Activated T-cell treated with anti-CD3 and anti-CD28 coated beads, Interleukin-2, amount 50 U/mL, for 72 hours (primary cell): ENCODE measurements around the gene PRKN. TPM values are rescaled to one million over a fixed set of nuclear protein-coding genes. Genes with fewer than 3 reads are reported as not detected.

Source experiments
- ATAC-seq, 2 donors: fragments of 150-1000 bp; cut with Tn5 transposase; replicated peaks in 1 of 2; 2 replicates each; pipeline ENCODE4 v1.10.0; 2021; ENCODE audit warnings: moderate library complexity in 2 of 2, mild to moderate bottlenecking in 1 of 2
- DNase-seq, 2 donors: peaks; one replicate each; pipeline ENCODE4 v3.0.0; 2021 to 2022; ENCODE audit warnings: mixed read lengths in 1 of 2
- H3K27ac Mint-ChIP-seq: one replicate; pipeline ENCODE4 v1.8.0; 2022; ENCODE audit warnings: mild to moderate bottlenecking, moderate library complexity, mixed read lengths
- H3K27me3 Mint-ChIP-seq: one replicate; pipeline ENCODE4 v1.8.0; 2022; ENCODE audit warnings: low read depth, mixed read lengths
- H3K36me3 Mint-ChIP-seq, 2 donors: one replicate each; pipeline ENCODE4 v1.8.0; 2022; ENCODE audit warnings: mixed read lengths in 2 of 2, mild to moderate bottlenecking in 1 of 2; ENCODE audit not compliant: insufficient read depth in 2 of 2
- H3K4me1 Mint-ChIP-seq: one replicate; pipeline ENCODE4 v1.8.0; 2022; ENCODE audit warnings: low read depth, mixed read lengths
- H3K4me3 Mint-ChIP-seq, 2 donors: one replicate each; pipeline ENCODE4 v1.8.0; 2022; ENCODE audit warnings: mild to moderate bottlenecking in 2 of 2, mixed read lengths in 2 of 2, moderate library complexity in 2 of 2
- H3K9me3 Mint-ChIP-seq, 2 donors: one replicate each; pipeline ENCODE4 v1.8.0; 2022; ENCODE audit warnings: mixed read lengths in 2 of 2
- total RNA-seq, 2 donors: library from RNA; stranded (reverse); gene quantifications; one replicate each; pipeline ENCODE4 v1.2.3, GENCODE V29; 2022

Gene PRKN
- total RNA-seq, 2 donors from 2014 or later = 2.5 to 2.8 TPM

DNA sequence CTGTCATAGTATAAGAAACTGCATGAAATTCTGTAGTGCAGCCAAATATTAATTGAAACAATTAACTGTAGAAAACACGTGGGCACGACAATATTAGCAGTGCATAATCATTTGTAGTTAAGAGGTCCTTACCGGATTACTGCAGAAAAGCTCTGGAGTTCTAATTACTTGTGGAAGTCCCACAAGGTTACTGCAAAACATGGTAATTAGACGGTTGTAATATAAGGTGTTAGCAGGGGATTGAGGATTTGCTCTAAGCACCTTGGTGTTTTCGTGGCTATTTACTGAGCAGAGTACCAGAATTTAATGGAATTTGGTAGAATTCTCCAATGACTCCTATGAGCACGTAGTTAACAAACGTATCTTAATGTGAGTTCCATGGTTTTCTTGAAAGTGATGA, 980.1 kb downstream of the PRKN start:
- DNase-seq = no peak
- H3K4me3 Mint-ChIP-seq = no peak overlapping the region
- ATAC-seq = no peak

DNA sequence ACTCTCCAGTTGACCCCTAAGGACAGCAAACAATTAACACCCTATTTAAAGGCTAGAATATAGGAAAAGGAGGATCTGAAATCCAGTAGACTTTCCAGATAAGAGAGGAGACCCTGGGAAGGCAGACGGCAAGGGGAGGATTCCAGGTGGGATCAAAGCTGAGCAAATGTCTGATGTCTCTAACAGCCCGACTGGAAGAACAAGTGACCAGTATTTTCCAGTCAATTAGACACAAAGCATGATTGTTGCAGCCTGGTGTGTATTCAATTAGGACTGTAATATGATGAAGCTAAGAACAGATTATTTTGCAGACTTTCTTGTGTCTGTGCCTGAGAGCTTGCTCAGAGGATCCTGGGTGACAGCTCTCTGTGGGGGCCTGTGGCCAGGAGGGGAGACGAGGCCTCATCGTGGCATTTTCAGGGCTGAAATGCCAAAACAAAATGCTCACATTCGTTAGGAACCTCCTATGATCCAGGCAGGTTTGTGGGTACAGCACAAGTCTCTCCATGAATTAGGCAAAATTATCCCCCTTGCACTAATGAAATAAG, 981.9 kb downstream of the PRKN start:
- Mint-ChIP-seq H3K9me3 (no peaks in the 10 kb centered on the region), H3K4me1 (no peaks in the 10 kb centered on the region), H3K4me3 (no peak overlapping the region), H3K27me3 (no peaks in the 10 kb centered on the region), H3K36me3 (peaks cover 0 to 1% of the 10 kb centered on the region in 2 donors), H3K27ac (no peak overlapping the region)
- no peak for DNase-seq
- no peak for ATAC-seq

More for the DNA sequence above, 980.1 kb downstream of the PRKN start:
- no peaks in the 10 kb centered on the region for H3K9me3 Mint-ChIP-seq
- peaks cover 0 to 3% of the 10 kb centered on the region in 2 donors for H3K36me3 Mint-ChIP-seq
- H3K27me3 Mint-ChIP-seq = no peaks in the 10 kb centered on the region
- H3K4me1 Mint-ChIP-seq = no peaks in the 10 kb centered on the region
- no peak overlapping the region for H3K27ac Mint-ChIP-seq

DNA sequence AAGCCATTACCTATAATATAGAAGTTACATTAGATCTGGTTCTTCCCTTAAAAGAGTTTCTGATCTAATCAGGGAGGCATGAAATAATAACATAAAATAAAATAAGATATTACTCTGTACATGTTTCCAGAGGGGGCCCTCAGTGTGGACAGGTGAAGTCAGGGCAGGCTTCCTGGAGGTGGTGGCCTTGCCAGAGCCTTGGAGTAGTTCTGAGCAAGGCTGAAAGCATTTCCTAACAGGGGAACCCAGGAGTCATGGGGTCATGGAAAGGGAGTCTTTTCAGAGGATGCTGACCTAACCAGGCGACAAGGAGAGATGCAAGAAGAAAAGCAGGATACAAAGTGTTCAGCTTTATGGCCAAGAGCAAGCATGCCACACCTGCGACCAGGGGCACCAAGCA, 982.4 kb downstream of the PRKN start:
- H3K27me3 Mint-ChIP-seq = no peaks in the 10 kb centered on the region
- H3K4me1 Mint-ChIP-seq = no peaks in the 10 kb centered on the region
- DNase-seq = no peak
- H3K36me3 Mint-ChIP-seq = peaks cover 0 to 1% of the 10 kb centered on the region in 2 donors
- ATAC-seq = no peak
- H3K9me3 Mint-ChIP-seq = no peaks in the 10 kb centered on the region
- no peak overlapping the region for H3K27ac Mint-ChIP-seq
- H3K4me3 Mint-ChIP-seq = no peak overlapping the region

DNA sequence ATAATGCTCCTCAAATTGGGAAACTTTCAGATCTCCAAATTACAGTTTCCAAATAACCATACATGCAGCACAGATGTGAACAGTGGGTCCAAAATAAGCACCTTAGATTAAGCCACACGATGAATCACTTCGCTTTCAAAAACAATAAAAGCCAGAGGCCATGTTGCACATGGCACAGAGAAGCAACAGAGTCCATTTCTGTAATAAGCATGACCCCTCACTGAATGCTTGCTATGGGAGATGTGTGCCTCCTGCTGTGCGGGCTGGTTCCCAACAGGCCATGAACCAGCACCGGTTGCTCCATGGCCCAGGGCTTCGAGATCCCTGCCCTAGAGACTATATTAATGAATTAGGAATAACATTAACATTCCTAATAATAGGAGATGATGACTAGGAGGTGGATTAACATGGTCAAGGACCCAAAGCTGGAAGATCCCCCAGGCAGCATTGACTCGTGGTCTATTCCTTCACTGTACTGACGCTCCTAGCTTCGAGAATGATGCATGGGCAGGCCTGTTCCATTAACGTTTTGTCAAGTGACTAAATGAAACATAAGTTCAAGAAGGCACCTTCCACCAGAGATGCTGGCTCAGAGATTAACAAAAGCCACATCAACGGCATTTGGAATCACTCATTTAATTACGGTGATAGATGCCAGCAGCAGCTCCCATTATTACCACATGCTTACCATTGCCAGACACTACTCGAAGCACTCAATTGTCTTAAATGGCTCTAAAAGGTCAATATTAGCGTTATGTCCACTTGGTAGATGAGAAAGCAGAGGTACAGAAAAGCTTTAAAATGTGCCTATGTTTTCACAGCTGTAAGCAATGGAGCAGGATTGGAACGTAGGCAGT, 983.1 kb downstream of the PRKN start:
- ATAC-seq (no peak), DNase-seq (no peak)
- no peaks in the 10 kb centered on the region for H3K9me3 Mint-ChIP-seq
- H3K27ac Mint-ChIP-seq = no peak overlapping the region
- no peak overlapping the region for H3K4me3 Mint-ChIP-seq
- H3K36me3 Mint-ChIP-seq = peaks cover 0 to 1% of the 10 kb centered on the region in 2 donors
- H3K27me3 Mint-ChIP-seq = no peaks in the 10 kb centered on the region
- no peaks in the 10 kb centered on the region for H3K4me1 Mint-ChIP-seq

DNA sequence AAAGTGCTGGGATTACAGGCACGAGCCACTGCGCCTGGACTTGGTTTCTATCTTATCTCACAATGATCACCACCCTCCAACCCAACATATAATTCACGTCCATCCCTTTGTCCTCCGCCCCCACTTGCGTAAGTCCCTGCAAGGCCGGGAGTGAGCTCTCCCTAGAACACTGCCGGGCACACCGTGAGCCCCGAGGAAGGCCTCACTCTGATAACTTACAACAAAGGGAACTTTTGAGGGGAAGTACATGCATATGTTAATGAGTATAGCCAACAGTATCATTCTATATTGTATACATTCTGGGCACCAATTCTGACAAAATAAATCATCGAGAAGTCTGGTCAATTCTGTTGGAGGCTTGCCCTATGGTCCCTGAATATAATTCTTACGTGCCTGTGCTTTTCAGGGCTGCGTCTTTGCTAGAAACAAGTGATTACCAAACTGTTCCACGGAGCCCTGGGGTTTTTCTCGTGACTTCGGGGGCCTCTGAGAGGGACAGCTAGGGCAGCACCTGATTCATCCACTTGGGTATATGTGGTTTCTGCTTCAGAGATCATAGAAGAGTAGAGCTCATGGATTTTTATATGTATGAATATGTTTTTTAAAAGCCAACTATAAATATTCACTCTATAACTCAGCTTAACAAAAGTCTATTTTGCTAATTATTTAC, 983.9 kb downstream of the PRKN start:
- no peak for DNase-seq
- ATAC-seq = no peak
- Mint-ChIP-seq H3K9me3 (no peaks in the 10 kb centered on the region), H3K4me1 (no peaks in the 10 kb centered on the region), H3K36me3 (peaks cover 0 to 1% of the 10 kb centered on the region in 2 donors), H3K4me3 (no peak overlapping the region), H3K27me3 (no peaks in the 10 kb centered on the region), H3K27ac (no peak overlapping the region)

DNA sequence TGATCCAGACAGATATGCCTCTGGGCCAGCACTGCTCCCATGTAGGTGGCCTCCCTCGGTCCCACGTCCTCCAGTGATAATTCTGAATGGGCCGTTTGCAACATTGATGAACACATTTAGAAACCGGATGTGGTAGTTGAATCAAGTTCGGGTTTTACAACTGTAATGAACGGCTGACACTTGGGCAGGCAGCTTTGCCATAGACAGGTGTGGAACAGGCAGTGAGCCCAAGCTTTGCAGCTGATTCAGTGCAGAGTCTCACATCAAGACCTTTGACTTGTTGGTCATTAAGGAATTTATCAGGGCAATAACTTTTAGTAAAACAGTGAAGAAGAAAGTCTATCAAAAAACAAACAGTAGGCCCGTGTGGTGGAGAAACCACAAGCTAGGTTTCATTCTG, 987.1 kb downstream of the PRKN start:
- ATAC-seq (no peak), DNase-seq (no peak)
- Mint-ChIP-seq H3K36me3 (peaks cover 0 to 1% of the 10 kb centered on the region in 2 donors), H3K4me1 (no peaks in the 10 kb centered on the region), H3K27me3 (no peaks in the 10 kb centered on the region), H3K27ac (no peak overlapping the region), H3K4me3 (no peak overlapping the region), H3K9me3 (no peaks in the 10 kb centered on the region)

DNA sequence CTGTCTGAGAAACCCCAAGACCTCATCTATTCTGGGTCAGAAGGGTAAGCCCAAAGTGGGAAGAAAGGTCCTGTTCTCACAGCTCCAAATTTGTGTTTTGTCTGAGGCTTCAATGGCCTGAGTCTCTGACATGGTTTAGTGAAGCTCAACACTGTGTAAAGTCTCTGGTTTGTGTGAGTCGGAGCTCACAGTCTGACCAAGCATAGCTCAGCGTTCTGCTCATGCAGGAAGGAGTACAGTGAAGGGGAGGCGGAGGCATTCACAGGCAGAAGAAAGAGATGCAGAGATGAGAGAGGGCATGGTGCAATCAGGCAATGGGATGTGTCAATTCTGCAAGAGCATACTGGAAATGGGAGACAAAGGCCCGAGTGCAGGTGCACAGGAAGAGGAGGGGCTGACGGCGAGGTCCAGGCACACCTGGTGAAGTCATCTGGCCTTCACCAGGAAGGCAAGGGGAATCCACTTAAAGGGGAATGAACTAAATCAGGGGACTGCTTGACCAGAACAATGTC, 990.7 kb downstream of the PRKN start:
- H3K27ac Mint-ChIP-seq = no peak overlapping the region
- no peaks in the 10 kb centered on the region for H3K27me3 Mint-ChIP-seq
- no peaks in the 10 kb centered on the region for H3K4me1 Mint-ChIP-seq
- DNase-seq (no peak), ATAC-seq (no peak)
- no peak overlapping the region for H3K4me3 Mint-ChIP-seq
- H3K9me3 Mint-ChIP-seq = no peaks in the 10 kb centered on the region
- H3K36me3 Mint-ChIP-seq = no peaks in the 10 kb centered on the region

DNA sequence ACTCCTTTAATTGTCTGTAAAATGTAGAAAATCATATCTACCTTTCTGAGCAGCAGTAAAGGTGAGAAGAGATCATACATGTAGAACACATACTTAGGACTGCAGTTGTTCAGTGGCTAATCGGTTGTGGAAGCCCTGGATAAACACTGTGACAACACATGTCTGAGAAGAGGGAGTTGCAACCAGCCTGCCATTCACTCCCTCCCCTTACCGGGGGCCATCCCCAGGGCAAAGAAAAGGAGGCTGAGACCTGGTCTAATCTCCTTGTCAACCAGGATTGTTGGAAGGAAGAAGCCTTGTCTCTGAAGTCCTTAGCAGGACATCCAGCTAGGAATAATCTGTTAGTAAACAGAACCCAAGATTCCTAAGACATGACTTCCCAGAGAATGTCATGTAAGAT, 991.2 kb downstream of the PRKN start:
- Mint-ChIP-seq H3K4me1 (no peaks in the 10 kb centered on the region), H3K9me3 (no peaks in the 10 kb centered on the region), H3K27me3 (no peaks in the 10 kb centered on the region), H3K4me3 (no peak overlapping the region), H3K36me3 (no peaks in the 10 kb centered on the region), H3K27ac (no peak overlapping the region)
- ATAC-seq = no peak
- no peak for DNase-seq

DNA sequence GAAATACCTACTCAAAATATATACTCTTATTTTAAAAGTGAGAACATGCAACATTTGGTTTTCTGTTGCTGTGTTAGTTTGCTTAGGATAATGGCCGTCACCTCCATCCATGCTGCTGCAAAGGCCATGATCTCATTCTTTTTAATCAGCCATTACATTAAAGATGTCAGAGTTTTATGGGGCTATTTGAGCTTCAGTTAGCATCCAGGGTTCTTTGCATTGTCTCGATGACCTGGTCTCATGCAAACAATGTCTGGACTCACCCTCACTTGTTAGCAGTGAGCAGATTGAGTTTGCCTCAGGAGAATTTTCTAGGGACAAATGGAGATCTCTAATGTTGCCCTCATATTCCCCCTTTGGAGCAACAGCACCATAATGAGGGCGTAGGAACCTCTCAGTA, 995.0 kb downstream of the PRKN start:
- DNase-seq = no peak
- no peaks in the 10 kb centered on the region for H3K27me3 Mint-ChIP-seq
- no peak overlapping the region for H3K27ac Mint-ChIP-seq
- H3K4me1 Mint-ChIP-seq = no peaks in the 10 kb centered on the region
- H3K36me3 Mint-ChIP-seq = peaks cover 0 to 4% of the 10 kb centered on the region in 2 donors
- ATAC-seq = no peak
- H3K9me3 Mint-ChIP-seq = peaks cover 12 to 15% of the 10 kb centered on the region in 2 donors
- no peak overlapping the region for H3K4me3 Mint-ChIP-seq

DNA sequence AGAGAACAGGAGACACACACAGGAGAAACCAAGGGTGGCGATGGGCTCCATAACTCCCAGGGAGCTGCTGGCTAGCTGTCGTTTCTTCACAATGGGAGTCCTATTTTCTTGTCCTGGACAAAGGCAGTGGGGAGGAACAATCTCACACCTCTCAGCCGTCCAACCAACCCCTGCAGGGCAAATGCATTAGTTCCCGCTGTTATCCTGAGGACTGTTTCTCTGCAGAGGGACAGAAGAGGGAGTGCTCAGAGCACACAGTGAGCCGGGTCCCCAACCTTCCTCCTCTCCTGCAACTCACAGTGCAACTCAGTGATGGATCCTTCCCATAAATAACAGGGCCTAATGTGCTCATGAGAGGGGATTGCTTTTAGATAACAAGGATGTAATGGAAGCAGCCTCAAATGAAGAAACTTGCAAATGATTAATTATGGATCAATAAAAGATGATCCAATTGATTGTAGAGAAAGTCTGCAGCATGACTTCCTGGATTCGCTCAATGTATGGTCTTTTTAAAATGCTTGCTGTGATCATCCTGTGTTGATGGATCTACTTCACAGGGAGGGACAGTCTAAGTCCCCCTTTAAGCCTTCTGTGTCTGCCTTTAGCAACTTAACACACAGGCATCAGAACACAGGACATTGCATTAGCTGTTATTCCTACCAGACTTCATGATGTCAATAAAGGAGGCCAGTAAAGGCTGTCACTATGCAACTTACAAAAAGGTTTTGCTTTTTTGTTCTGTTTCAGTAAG, 1000.3 kb downstream of the PRKN start:
- Mint-ChIP-seq H3K9me3 (peaks cover 12 to 15% of the 10 kb centered on the region in 2 donors), H3K4me3 (no peak overlapping the region), H3K4me1 (no peaks in the 10 kb centered on the region), H3K27ac (no peak overlapping the region), H3K36me3 (peaks cover 0 to 4% of the 10 kb centered on the region in 2 donors), H3K27me3 (no peaks in the 10 kb centered on the region)
- DNase-seq (no peak), ATAC-seq (no peak)

DNA sequence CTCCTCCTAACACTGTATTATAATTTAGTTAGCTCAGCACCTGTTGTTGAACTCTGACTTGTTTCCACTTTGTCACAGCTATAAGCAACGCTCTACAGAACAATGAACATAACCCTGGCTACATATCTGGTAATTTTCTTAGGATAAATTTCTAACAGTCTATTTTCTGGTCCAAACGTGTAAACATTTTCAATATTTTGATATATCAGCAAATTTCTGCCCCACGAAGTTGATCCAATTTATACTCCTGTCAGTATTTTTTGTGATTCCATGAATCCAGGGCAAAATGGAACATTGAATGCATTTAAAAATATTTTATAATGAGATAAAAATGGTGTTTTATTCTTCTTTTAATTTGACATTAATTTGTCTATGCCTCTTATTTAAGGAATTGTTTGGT, 1005.2 kb downstream of the PRKN start:
- Mint-ChIP-seq H3K27ac (no peak overlapping the region), H3K27me3 (no peaks in the 10 kb centered on the region), H3K4me1 (no peaks in the 10 kb centered on the region), H3K36me3 (no peaks in the 10 kb centered on the region), H3K9me3 (no peaks in the 10 kb centered on the region), H3K4me3 (no peak overlapping the region)
- ATAC-seq (no peak), DNase-seq (no peak)

DNA sequence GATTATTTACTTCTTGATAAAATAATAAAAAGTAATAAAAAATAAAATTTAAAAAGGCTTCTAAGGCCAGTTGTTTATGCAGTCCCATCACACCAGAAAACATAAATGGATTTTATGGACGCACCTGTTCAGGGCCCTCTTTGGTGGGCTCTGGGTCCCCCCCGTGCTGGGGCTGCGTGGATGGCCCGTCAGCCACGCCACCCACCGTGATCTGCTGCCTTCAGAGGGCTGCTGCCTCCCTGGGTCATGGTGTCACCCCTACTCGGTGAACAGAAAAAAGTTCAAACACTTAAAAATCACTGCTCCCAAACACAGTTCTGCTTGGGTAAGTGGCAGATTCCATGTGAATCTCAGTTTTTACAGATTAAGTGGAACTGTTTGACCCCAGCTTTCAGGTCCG, 1006.1 kb downstream of the PRKN start:
- ATAC-seq (no peak), DNase-seq (no peak)
- Mint-ChIP-seq H3K9me3 (no peaks in the 10 kb centered on the region), H3K36me3 (no peaks in the 10 kb centered on the region), H3K27me3 (no peaks in the 10 kb centered on the region), H3K4me3 (no peak overlapping the region), H3K4me1 (no peaks in the 10 kb centered on the region), H3K27ac (no peak overlapping the region)

DNA sequence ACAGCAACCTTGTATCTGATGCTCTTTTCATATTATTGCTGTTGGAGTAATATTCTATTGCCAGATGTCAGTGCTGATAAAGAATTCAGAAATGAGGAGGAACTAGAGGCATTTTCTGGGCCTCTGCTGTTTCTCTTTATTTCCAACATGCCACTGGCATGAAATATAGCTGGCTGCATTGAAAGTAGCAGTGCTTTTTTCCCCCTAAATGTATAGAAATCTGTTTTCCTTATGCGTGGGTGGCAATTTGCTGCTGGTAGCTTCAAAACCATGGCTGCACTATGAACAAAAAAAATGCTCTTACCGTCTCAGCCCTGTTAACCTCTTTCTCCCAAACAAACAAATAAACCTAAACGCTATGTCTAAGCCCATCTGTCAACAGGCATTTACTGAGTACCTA, 1011.4 kb downstream of the PRKN start:
- Mint-ChIP-seq H3K4me1 (no peaks in the 10 kb centered on the region), H3K4me3 (no peak overlapping the region)
- no peak for ATAC-seq

More for the DNA sequence above, 1011.4 kb downstream of the PRKN start:
- Mint-ChIP-seq H3K27ac (no peak overlapping the region), H3K36me3 (no peaks in the 10 kb centered on the region), H3K27me3 (no peaks in the 10 kb centered on the region), H3K9me3 (peaks cover 0 to 2% of the 10 kb centered on the region in 2 donors)
- no peak for DNase-seq
